ENCODE results near the gene RSL24D1. TPM values are rescaled to one million over a fixed set of nuclear protein-coding genes. Genes with fewer than 3 reads are reported as not detected.
A peak's percentile ranks its signal among the peaks of the same experiment; 100 is the strongest.

The RSL24D1 gene
- total RNA-seq, 2 experiments from 2014 or later, result 183 to 194 TPM

GRCh38 chr15:55230051-55230670 lies 33.4 kb upstream of the RSL24D1 start:
- CTCF ChIA-PET, result interaction anchor here (1.3 kb wide), 1 partner anchor 12 kb away, joined by 3 read pairs; no protein-coding TSS in a partner anchor
- DNase-seq (no peak), ATAC-seq (peak; percentile 55)
- peaks cover 38% of the 10 kb centered on the region for H3K4me1 Mint-ChIP-seq (ENCODE audit: low read depth)
- H3K27me3 Mint-ChIP-seq, result no peaks in the 10 kb centered on the region
- H3K36me3 Mint-ChIP-seq (ENCODE audit: low read depth), result peaks cover 60% of the 10 kb centered on the region
- H3K27ac Mint-ChIP-seq, result peak overlapping the region; percentile 77
- intact Hi-C loops (cut with micrococcal nuclease), result no loop called here
- POLR2A ChIA-PET, result no interaction called here
- no peak for TF ChIP-seq CTCF (IDR thresholded peaks at IDR 0.05)
- no peaks in the 10 kb centered on the region for H3K9me3 Mint-ChIP-seq
- H3K4me3 Mint-ChIP-seq, result no peak overlapping the region

GRCh38 chr15:55226127-55226526 lies 29.4 kb upstream of the RSL24D1 start:
- peaks cover 65% of the 10 kb centered on the region for H3K4me1 Mint-ChIP-seq (ENCODE audit: low read depth)
- ChIA-PET POLR2A (no interaction called here), CTCF (no interaction called here)
- no peak for ATAC-seq
- peaks cover 69% of the 10 kb centered on the region for H3K36me3 Mint-ChIP-seq (ENCODE audit: low read depth)
- H3K27me3 Mint-ChIP-seq, result no peaks in the 10 kb centered on the region
- intact Hi-C loops (cut with micrococcal nuclease), result no loop called here
- H3K9me3 Mint-ChIP-seq, result no peaks in the 10 kb centered on the region
- H3K27ac Mint-ChIP-seq, result peak overlapping the region; percentile 83
- H3K4me3 Mint-ChIP-seq, result no peak overlapping the region
- TF ChIP-seq CTCF (IDR thresholded peaks at IDR 0.05), result no peak
- no peak for DNase-seq

GRCh38 chr15:55224892-55225291 lies 28.2 kb upstream of the RSL24D1 start:
- H3K27ac Mint-ChIP-seq, result peak overlapping the region; percentile 83
- no peaks in the 10 kb centered on the region for H3K9me3 Mint-ChIP-seq
- peaks cover 64% of the 10 kb centered on the region for H3K4me1 Mint-ChIP-seq (ENCODE audit: low read depth)
- H3K27me3 Mint-ChIP-seq, result no peaks in the 10 kb centered on the region
- H3K36me3 Mint-ChIP-seq (ENCODE audit: low read depth), result peaks cover 70% of the 10 kb centered on the region
- DNase-seq, result no peak
- no peak for TF ChIP-seq CTCF (IDR thresholded peaks at IDR 0.05)
- POLR2A ChIA-PET, result no interaction called here
- H3K4me3 Mint-ChIP-seq, result no peak overlapping the region
- peak; percentile 28 for ATAC-seq
- intact Hi-C loops (cut with micrococcal nuclease), result no loop called here
- CTCF ChIA-PET, result interaction anchor here (1.1 to 1.6 kb wide), 2 partner anchors 8 to 44 kb away, joined by 3 read pairs; no protein-coding TSS in a partner anchor

- H3K27me3 Mint-ChIP-seq, result no peaks in the 10 kb centered on the region
- peaks cover 77% of the 10 kb centered on the region for H3K4me1 Mint-ChIP-seq (ENCODE audit: low read depth)
- H3K27ac Mint-ChIP-seq, result peak overlapping the region; percentile 95
- DNase-seq (no peak), ATAC-seq (no peak)
- H3K36me3 Mint-ChIP-seq (ENCODE audit: low read depth), result peaks cover 69% of the 10 kb centered on the region
- TF ChIP-seq CTCF (IDR thresholded peaks at IDR 0.05), result no peak
- H3K9me3 Mint-ChIP-seq, result no peaks in the 10 kb centered on the region
- peak overlapping the region; percentile 1 for H3K4me3 Mint-ChIP-seq
- POLR2A ChIA-PET, result interaction anchor here (0.6 to 2.1 kb wide), 6 partner anchors 10 to 60 kb away, joined by 3 to 11 read pairs (median 5); partner anchors contain the start of gene RSL24D1
- CTCF ChIA-PET, result interaction anchor here (1.1 to 1.4 kb wide), 2 partner anchors 60 to 63 kb away, joined by 3 to 4 read pairs; no protein-coding TSS in a partner anchor
- intact Hi-C loops (cut with micrococcal nuclease), result loop anchor here (2.0 kb wide), 1 partner anchor 60 kb away; no protein-coding TSS in a partner anchor
Observed at GRCh38 chr15:55222588-55222987, 25.8 kb upstream of the RSL24D1 start.

Data from activated CD8-positive, alpha-beta T cell treated with anti-CD3 and anti-CD28 coated beads for 36 hours (primary cell).